H9 (cell line): ENCODE measurements around the gene PLEKHA1. TPM values are rescaled to one million over a fixed set of nuclear protein-coding genes. Genes with fewer than 3 reads are reported as not detected.

ENCODE experiments used
- DNase-seq: peaks from one replicate; pipeline ENCODE4 v3.0.0-alpha.2; 2017
- H2AFZ ChIP-seq: one replicate; pipeline ENCODE4 v1.6.1; 2013; ENCODE audit warnings: mild to moderate bottlenecking, low read length, control low read depth, moderate library complexity
- H2AK5ac ChIP-seq: 2 replicates; pipeline ENCODE4 v1.6.1; 2013; ENCODE audit warnings: low read length, control low read depth, mixed read lengths; ENCODE audit not compliant: insufficient read length
- H2BK120ac ChIP-seq: one replicate; pipeline ENCODE4 v1.6.1; 2013; ENCODE audit warnings: low read depth, mild to moderate bottlenecking, low read length, control low read depth, inconsistent platforms; ENCODE audit not compliant: poor library complexity, severe bottlenecking
- H2BK12ac ChIP-seq: 2 replicates; pipeline ENCODE4 v1.6.1; 2013; ENCODE audit warnings: low read length, control low read depth, mixed read lengths, low read depth; ENCODE audit not compliant: insufficient read length
- H2BK15ac ChIP-seq: 2 replicates; pipeline ENCODE4 v1.6.1; 2013; ENCODE audit warnings: low read depth, low read length, control low read depth
- H2BK20ac ChIP-seq: one replicate; pipeline ENCODE4 v1.6.1; 2013; ENCODE audit warnings: low read depth, mild to moderate bottlenecking, low read length, control low read depth, inconsistent platforms; ENCODE audit not compliant: poor library complexity, severe bottlenecking
- H2BK5ac ChIP-seq: 2 replicates; pipeline ENCODE4 v1.6.1; 2013; ENCODE audit warnings: low read length, control low read depth, mixed read lengths; ENCODE audit not compliant: insufficient read length
- H3K14ac ChIP-seq: 2 replicates; pipeline ENCODE4 v1.6.1; 2013; ENCODE audit warnings: low read length, control low read depth; ENCODE audit not compliant: insufficient read depth
- H3K18ac ChIP-seq: 2 replicates; pipeline ENCODE4 v1.6.1; 2013; ENCODE audit warnings: low read depth, mild to moderate bottlenecking, mixed read lengths, low read length, control low read depth; ENCODE audit not compliant: insufficient read length
- H3K23ac ChIP-seq: 2 replicates; pipeline ENCODE4 v1.6.1; 2013; ENCODE audit warnings: low read length, control low read depth, mixed read lengths, low read depth; ENCODE audit not compliant: insufficient read length
- H3K23me2 ChIP-seq: 2 replicates; pipeline ENCODE4 v1.6.1; 2013; ENCODE audit warnings: low read depth, mild to moderate bottlenecking, mixed read lengths, low read length, control low read depth; ENCODE audit not compliant: insufficient read length, poor library complexity, severe bottlenecking
- H3K27ac ChIP-seq: 2 replicates; pipeline ENCODE4 v1.5.1; 2013; ENCODE audit warnings: low read length, control low read depth, mixed read lengths, low read depth; ENCODE audit not compliant: insufficient read length
- H3K27me3 ChIP-seq: 2 replicates; pipeline ENCODE4 v1.6.1; 2013; ENCODE audit warnings: low read length, control low read depth, inconsistent platforms; ENCODE audit not compliant: insufficient read depth
- H3K4ac ChIP-seq: 2 replicates; pipeline ENCODE4 v1.6.1; 2013; ENCODE audit warnings: low read depth, mild to moderate bottlenecking, control low read depth, inconsistent platforms, low read length, moderate library complexity
- H3K4me1 ChIP-seq: 2 replicates; pipeline ENCODE4 v1.6.1; 2013; ENCODE audit warnings: low read length, control low read depth, inconsistent platforms; ENCODE audit not compliant: insufficient read depth
- H3K4me2 ChIP-seq: 2 replicates; pipeline ENCODE4 v1.6.1; 2013; ENCODE audit warnings: low read length, control low read depth, mixed read lengths; ENCODE audit not compliant: insufficient read length, insufficient read depth
- H3K56ac ChIP-seq: 2 replicates; pipeline ENCODE4 v1.6.1; 2013; ENCODE audit warnings: low read depth, mild to moderate bottlenecking, mixed read lengths, low read length, control low read depth; ENCODE audit not compliant: insufficient read length
- H3K79me1 ChIP-seq: 2 replicates; pipeline ENCODE4 v1.6.1; 2013; ENCODE audit warnings: low read depth, mild to moderate bottlenecking, moderate library complexity, low read length, control low read depth, inconsistent platforms; ENCODE audit not compliant: insufficient read depth, poor library complexity, severe bottlenecking
- H3K79me2 ChIP-seq: 2 replicates; pipeline ENCODE4 v1.6.1; 2013; ENCODE audit warnings: low read length, control low read depth, inconsistent platforms; ENCODE audit not compliant: insufficient read depth
- H3K9ac ChIP-seq: 2 replicates; pipeline ENCODE4 v1.6.1; 2013; ENCODE audit warnings: low read length, control low read depth, mixed read lengths; ENCODE audit not compliant: insufficient read length; ENCODE audit errors: extremely low read depth
- H3K9me3 ChIP-seq: one replicate; pipeline ENCODE4 v1.6.1; 2013; ENCODE audit warnings: low read depth, low read length, inconsistent platforms; ENCODE audit not compliant: control insufficient read depth
- H3T11ph ChIP-seq: one replicate; pipeline ENCODE4 v1.6.1; 2013; ENCODE audit warnings: mild to moderate bottlenecking, low read length, control low read depth, inconsistent platforms
- H4K20me1 ChIP-seq: one replicate; pipeline ENCODE4 v1.6.1; 2013; ENCODE audit not compliant: control insufficient read depth, insufficient read length, insufficient read depth
- H4K5ac ChIP-seq: 2 replicates; pipeline ENCODE4 v1.6.1; 2013; ENCODE audit warnings: low read depth, mild to moderate bottlenecking, mixed read lengths, low read length, control low read depth; ENCODE audit not compliant: insufficient read length
- H4K8ac ChIP-seq: replicated peaks from 2 replicates; pipeline ENCODE4 v1.6.1; 2013; ENCODE audit warnings: low read length, control low read depth, mixed read lengths, low read depth; ENCODE audit not compliant: insufficient read length
- H4K91ac ChIP-seq: 2 replicates; pipeline ENCODE4 v1.6.1; 2013; ENCODE audit warnings: low read depth, mild to moderate bottlenecking, moderate library complexity, mixed read lengths, low read length, control low read depth; ENCODE audit not compliant: insufficient read length
- H3K27ac Mint-ChIP-seq, 3 experiments: 2 replicates in 2 of 3; 3 replicates in 1 of 3; pipeline ENCODE4 v1.8.0; 2020 to 2021; ENCODE audit warnings: mixed read lengths in 3 of 3, mild to moderate bottlenecking in 1 of 3, moderate library complexity in 1 of 3
- H3K27me3 Mint-ChIP-seq: 2 replicates; pipeline ENCODE4 v1.8.0; 2021; ENCODE audit warnings: low read depth, mild to moderate bottlenecking, moderate library complexity, mixed read lengths
- H3K36me3 Mint-ChIP-seq, 3 experiments: 2 replicates in 2 of 3; 3 replicates in 1 of 3; pipeline ENCODE4 v1.8.0; 2020 to 2021; ENCODE audit warnings: low read depth in 3 of 3, mixed read lengths in 3 of 3; ENCODE audit not compliant: insufficient read depth in 1 of 3
- H3K4me1 Mint-ChIP-seq, 2 experiments: 2 replicates each; pipeline ENCODE4 v1.8.0; 2020; ENCODE audit warnings: mixed read lengths in 2 of 2
- H3K4me3 Mint-ChIP-seq, 2 experiments: 2 replicates in 1 of 2; 3 replicates in 1 of 2; pipeline ENCODE4 v1.8.0; 2020 to 2021; ENCODE audit warnings: mild to moderate bottlenecking in 2 of 2, mixed read lengths in 2 of 2, moderate library complexity in 1 of 2
- H3K9me3 Mint-ChIP-seq, 2 experiments: 2 replicates in 1 of 2; 3 replicates in 1 of 2; pipeline ENCODE4 v1.8.0; 2020; ENCODE audit warnings: mild to moderate bottlenecking in 2 of 2, mixed read lengths in 2 of 2, moderate library complexity in 1 of 2
- WGBS: extraction: QIAGEN DNeasy Blood & Tissue Kit; methylation state at CpG from one replicate; pipeline ENCODE4 v1.1.7; 2013; ENCODE audit warnings: missing lambda C conversion rate, low lambda C conversion rate, mixed read lengths; ENCODE audit not compliant: insufficient read length; ENCODE audit errors: extremely low coverage; 5-methylcytosine and 5-hydroxymethylcytosine counted together
- total RNA-seq: library from RNA; stranded (reverse); gene quantifications from 2 replicates; pipeline ENCODE4 v1.2.1, GENCODE V29; 2021
- TF ChIP-seq, protein P1 (sequence below): fragments of 200-600 bp; sonication (generic); conservative IDR thresholded peaks from 3 replicates; pipeline ENCODE4 v1.8.0; 2021; ENCODE audit warnings: antibody characterized with exemption, mild to moderate bottlenecking

PLEKHA1 gene
- total RNA-seq, 1 experiment from 2014 or later: 32.7 TPM

DNA sequence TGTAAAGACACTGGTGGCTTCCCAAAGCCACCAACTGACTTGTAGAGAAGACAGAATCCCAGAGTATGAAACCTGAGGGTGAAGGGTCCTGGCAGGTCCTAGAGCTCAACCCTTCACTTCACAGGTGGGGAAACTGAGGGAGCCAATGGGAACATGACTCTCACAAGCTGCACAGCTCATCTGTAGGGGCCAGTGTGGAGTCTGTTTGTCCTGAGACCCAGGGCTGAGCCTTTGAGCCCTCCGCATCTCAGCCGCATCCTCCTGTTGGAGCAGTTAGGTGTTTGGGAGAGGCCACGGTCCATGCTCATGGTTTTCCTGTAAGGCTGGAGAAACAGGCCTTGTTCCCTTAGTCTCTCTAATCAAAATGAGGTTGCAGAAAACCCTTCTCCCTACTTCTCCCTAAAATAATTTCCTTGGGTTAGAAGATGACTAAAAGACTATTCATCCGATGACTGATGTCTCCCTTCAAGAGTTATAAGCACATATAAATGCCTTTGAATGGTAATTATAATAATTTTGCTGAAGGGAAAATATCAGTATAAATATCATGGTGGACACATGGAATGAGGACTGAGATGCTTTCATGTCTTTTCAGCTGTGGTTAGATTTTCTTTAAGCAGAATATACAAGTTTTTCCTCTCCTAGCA lies 97.1 kb downstream of the PLEKHA1 start:
- Histone ChIP-seq H4K91ac (no peak overlapping the region), H4K20me1 (no peaks in the 10 kb centered on the region), H2AK5ac (no peak overlapping the region), H3K56ac (no peak overlapping the region), H2BK12ac (no peak overlapping the region), H4K8ac (no peak overlapping the region), H3K4me2 (no peak overlapping the region), H2BK20ac (no peak overlapping the region), H2BK5ac (no peak overlapping the region), H3T11ph (no peak overlapping the region), H3K79me1 (no peaks in the 10 kb centered on the region), H3K23me2 (no peaks in the 10 kb centered on the region), H3K27ac (no peak overlapping the region), H3K18ac (no peak overlapping the region), H3K79me2 (no peaks in the 10 kb centered on the region), H3K9ac (no peak overlapping the region), H3K14ac (no peak overlapping the region), H4K5ac (no peak overlapping the region), H3K4ac (no peak overlapping the region), H2BK120ac (no peak overlapping the region), H3K23ac (no peak overlapping the region), H2AFZ (no peak overlapping the region), H2BK15ac (no peak overlapping the region), H3K4me1 (peaks cover 7% of the 10 kb centered on the region; the same call in 1 of the 2 replicates), H3K9me3 (no peaks in the 10 kb centered on the region), H3K27me3 (no peaks in the 10 kb centered on the region)
- Mint-ChIP-seq H3K4me3 (no peak overlapping the region), H3K4me1 (peaks cover 29 to 33% of the 10 kb centered on the region in 2 experiments), H3K9me3 (no peaks in the 10 kb centered on the region), H3K27ac (no peak overlapping the region), H3K27me3 (peaks cover 17% of the 10 kb centered on the region), H3K36me3 (no peaks in the 10 kb centered on the region)
- TF ChIP-seq, protein P1, sequence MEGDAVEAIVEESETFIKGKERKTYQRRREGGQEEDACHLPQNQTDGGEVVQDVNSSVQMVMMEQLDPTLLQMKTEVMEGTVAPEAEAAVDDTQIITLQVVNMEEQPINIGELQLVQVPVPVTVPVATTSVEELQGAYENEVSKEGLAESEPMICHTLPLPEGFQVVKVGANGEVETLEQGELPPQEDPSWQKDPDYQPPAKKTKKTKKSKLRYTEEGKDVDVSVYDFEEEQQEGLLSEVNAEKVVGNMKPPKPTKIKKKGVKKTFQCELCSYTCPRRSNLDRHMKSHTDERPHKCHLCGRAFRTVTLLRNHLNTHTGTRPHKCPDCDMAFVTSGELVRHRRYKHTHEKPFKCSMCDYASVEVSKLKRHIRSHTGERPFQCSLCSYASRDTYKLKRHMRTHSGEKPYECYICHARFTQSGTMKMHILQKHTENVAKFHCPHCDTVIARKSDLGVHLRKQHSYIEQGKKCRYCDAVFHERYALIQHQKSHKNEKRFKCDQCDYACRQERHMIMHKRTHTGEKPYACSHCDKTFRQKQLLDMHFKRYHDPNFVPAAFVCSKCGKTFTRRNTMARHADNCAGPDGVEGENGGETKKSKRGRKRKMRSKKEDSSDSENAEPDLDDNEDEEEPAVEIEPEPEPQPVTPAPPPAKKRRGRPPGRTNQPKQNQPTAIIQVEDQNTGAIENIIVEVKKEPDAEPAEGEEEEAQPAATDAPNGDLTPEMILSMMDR: no peak
- DNase-seq: no peak
- no CpG with 5 or more reads among the region's 4 CpGs for WGBS
